ENCODE results near the gene MBP. TPM values are rescaled to one million over a fixed set of nuclear protein-coding genes. Genes with fewer than 3 reads are reported as not detected.

MBP gene
- total and polyA plus RNA-seq, 2 of the 4 experiments (the other 2 are of a cell fraction), result 0.72 to 0.90 TPM

GRCh38 chr18:77035380-77036187, 97.0 kb downstream of the MBP start:
- Histone ChIP-seq H3K4me1 (ENCODE audit: control insufficient read depth, insufficient read depth, low read length) (peaks cover 3% of the 10 kb centered on the region; the same call in 1 of the 2 replicates), H3K27me3 (ENCODE audit: control insufficient read depth, insufficient read depth, low read length) (peaks cover 1% of the 10 kb centered on the region; the same call in 1 of the 2 replicates), H4K5ac (ENCODE audit: low read depth, low read length) (no peak overlapping the region), H3K36me3 (ENCODE audit: control insufficient read depth, insufficient read depth, low read length) (no peaks in the 10 kb centered on the region), H3K14ac (replicated peaks; ENCODE audit: low read depth, low read length) (0 out of 2 replicates have a peak overlapping the region, but pooled peaks have one; percentile 52), H2AK9ac (replicated peaks; ENCODE audit: low read depth, low read length, poor library complexity) (peak overlapping the region; percentile 20), H4K20me1 (ENCODE audit: insufficient read depth, low read length) (no peaks in the 10 kb centered on the region), H2AFZ (replicated peaks; ENCODE audit: low read length, poor library complexity) (peak overlapping the region; percentile 16), H3K4me2 (ENCODE audit: low read depth, low read length) (peak overlapping the region; percentile 52; the same call in 1 of the 2 replicates), H2BK5ac (ENCODE audit: low read depth, low read length, poor library complexity, severe bottlenecking) (no peak overlapping the region), H3K9me3 (ENCODE audit: control insufficient read depth, insufficient read depth, low read length) (no peaks in the 10 kb centered on the region), H4K91ac (ENCODE audit: insufficient read depth, low read depth, low read length) (peak overlapping the region; percentile 36; the same call in 1 of the 2 replicates), H3K23ac (ENCODE audit: low read depth, low read length) (peak overlapping the region; percentile 42; the same call in 1 of the 2 replicates), H2AK5ac (ENCODE audit: low read depth, low read length) (no peak overlapping the region), H4K8ac (ENCODE audit: low read depth in 2 of 2, low read length in 2 of 2) (no peak overlapping the region), H3K18ac (ENCODE audit: low read depth, low read length) (no peak overlapping the region), H3K4me3 (ENCODE audit: insufficient read depth, low read depth, low read length) (no peak overlapping the region), H2BK15ac (ENCODE audit: low read depth, low read length) (no peak overlapping the region), H3K79me1 (ENCODE audit: low read depth in 1 of 2, low read length in 2 of 2) (no peaks in the 10 kb centered on the region), H3K4ac (ENCODE audit: low read depth, low read length) (no peak overlapping the region), H3K9ac (ENCODE audit: low read depth, low read length) (no peak overlapping the region), H3K27ac (ENCODE audit: insufficient read depth, low read length) (no peak overlapping the region), H3K56ac (ENCODE audit: extremely low read depth, insufficient read depth, low read length) (no peak overlapping the region), H2BK20ac (ENCODE audit: low read depth, low read length) (no peak overlapping the region), H3K9me1 (ENCODE audit: insufficient read depth, low read length) (no peaks in the 10 kb centered on the region), H2BK120ac (ENCODE audit: low read depth, low read length) (no peak overlapping the region)
- ChIA-PET POLR2A (ENCODE audit: unreplicated experiment) (interaction anchor here (0.6 kb wide), 1 partner anchor 176 kb away, joined by 8 read pairs; no protein-coding TSS in a partner anchor), CTCF (no interaction called here)
- 0% methylated on average over 1 of the region's 12 CpGs; no CpG with 5 or more reads in 1 of the 2 experiments for WGBS, 2 experiments (ENCODE audit: extremely low coverage in 2 of 2, insufficient read length in 1 of 2)
- intact Hi-C loops (cut with micrococcal nuclease), result no loop called here
- dilution Hi-C loops (cut with HindIII; ENCODE audit: low sequenced_read_pairs, unreplicated experiment), result no loop called here
- in situ Hi-C loops (cut with MboI; ENCODE audit: low sequenced_read_pairs), result no loop called here
- ATAC-seq (ENCODE audit: low read depth) (peak; percentile 64), DNase-seq (peak; percentile 62)
- BruUV-seq (replicated peaks), result no TSS peak
- TF ChIP-seq RAD21 (IDR thresholded peaks at IDR 0.05; ENCODE audit: low read length), result no peak
- TF ChIP-seq CTCF (conservative IDR thresholded peaks at IDR 0.05; ENCODE audit: low read depth, low read length), result no peak
- no peak for TF ChIP-seq NFE2L2 (IDR thresholded peaks at IDR 0.05; ENCODE audit: low read depth, low read length)
- TF ChIP-seq RFX5 (IDR thresholded peaks at IDR 0.05; ENCODE audit: low read depth, low read length), result no peak
- TF ChIP-seq BHLHE40 (IDR thresholded peaks at IDR 0.05; ENCODE audit: low read depth, low read length), result peak; percentile 30; the same call in 1 of the 2 replicates

All from IMR-90 (cell line).